Inflammatory macrophage treated with lipopolysaccharide for 4 hours (primary cell): ENCODE results near the gene GPR39.

Source experiments
- DNase-seq: peaks from one replicate; pipeline ENCODE4 v3.0.0-alpha.2; 2020

GPR39 gene

DNA sequence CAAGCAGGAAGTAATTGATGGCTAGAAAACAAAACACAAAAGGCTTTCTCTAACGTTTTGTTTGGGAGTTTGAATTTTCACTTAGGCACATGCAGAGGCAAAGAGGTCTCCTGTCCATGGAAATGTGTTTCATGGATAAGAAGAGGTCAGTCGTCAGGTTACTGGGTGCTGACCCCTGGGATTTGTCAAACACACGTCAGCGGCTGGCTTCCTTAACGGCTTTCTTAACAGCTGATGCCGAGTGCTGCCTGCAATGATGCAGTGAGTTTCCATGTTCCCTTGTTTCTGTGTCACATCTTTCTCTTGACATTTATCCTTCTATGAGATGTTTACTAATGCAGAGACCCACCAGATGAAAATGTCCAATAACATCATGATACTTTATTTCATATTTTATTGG, 31.7 kb downstream of the GPR39 start:
- DNase-seq = no peak

DNA sequence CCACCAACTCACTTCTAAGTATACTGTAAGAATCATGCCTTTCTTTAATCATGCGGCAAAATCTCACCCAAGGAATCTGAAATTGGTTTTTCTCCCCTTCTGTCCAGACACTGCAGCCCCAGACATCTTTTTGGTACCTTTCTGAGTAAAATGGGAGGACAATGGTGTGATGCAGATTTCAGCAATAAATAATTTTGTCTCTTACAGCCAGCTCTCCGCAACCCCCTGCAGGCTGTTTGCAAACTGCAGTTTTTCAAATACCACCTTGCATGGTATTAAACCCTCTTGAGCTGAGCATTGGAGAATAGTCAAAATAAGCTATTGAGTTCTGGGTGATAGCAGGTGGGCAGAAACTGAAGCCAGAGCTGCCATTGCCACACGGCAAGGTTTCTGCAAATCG, 32.2 kb downstream of the GPR39 start:
- DNase-seq = peak; percentile 11

DNA sequence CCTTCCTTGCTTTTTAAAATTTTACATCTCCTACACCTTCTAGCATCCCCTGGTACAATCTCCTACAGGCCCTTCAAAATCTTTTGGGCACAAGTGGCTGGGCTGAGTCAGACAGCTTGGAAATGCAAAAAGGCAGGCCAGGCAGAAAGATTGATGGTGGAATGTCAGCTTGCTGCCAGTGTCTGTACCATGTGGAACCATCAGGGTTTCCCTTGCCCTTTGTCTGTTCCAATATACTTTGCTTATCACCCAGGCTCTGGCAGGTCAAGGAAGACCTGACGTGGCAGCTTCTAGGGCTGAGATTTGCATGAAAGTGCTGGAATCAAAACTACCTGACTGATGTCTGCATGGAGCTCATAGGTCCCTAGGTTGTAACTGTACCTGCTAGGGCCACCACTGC, 33.3 kb downstream of the GPR39 start:
- DNase-seq = no peak

DNA sequence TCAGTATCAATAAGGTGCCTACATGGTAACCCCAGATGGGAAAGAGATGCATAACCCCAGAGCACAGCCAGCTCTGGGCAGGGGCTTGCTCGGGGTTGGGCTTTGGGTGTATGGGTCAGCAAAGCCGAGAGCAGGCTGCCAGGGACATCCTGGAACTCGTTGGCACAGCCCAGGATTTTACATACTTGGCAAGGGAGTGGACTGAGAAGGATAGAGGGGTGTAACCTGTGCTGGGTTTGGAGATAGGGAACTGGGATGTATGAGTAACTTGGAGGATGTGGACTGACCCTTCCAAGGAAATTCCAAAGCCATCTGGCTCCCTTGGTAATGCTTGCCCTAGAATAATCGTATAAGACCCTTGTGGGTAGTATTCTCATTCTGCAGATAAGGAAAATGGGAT, 44.2 kb downstream of the GPR39 start:
- DNase-seq = no peak

DNA sequence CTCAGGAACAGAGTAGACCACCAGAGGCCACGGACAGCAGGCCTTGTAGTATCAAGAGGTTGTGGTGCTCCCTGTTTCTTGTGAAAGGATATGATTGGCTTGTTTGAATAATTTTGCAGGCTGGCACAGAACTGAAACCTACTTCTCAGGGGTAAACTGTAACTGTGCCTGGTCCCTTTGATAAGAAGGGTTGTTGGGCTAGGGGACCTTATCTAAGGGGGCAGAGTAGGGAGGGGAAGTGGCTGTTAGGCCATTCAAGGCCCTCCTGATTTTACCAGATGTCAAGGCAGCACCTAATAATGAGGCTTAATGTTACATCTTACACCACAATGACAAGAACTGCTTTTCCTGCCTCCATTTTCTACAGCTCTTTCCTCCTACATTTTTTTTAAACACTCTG, 45.6 kb downstream of the GPR39 start:
- DNase-seq = no peak

DNA sequence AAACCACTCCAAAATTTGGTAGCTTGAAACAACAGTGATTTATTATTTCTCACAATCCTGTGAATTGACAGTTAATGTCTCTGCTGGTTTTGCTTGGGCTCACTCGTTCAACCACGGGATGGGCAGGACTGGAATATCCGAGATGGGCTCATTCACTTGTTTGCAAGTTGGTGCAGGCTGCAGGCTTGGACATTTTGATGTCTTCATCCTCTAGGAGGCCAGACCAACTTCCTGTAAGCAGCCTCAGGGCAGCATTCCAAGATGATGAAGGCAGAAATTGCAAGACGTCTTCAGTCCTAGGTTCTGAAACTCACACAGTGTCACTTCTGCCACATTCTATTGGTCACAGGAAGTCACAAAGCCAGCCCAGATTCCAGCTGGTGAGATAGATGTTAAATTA, 47.1 kb downstream of the GPR39 start:
- no peak for DNase-seq

DNA sequence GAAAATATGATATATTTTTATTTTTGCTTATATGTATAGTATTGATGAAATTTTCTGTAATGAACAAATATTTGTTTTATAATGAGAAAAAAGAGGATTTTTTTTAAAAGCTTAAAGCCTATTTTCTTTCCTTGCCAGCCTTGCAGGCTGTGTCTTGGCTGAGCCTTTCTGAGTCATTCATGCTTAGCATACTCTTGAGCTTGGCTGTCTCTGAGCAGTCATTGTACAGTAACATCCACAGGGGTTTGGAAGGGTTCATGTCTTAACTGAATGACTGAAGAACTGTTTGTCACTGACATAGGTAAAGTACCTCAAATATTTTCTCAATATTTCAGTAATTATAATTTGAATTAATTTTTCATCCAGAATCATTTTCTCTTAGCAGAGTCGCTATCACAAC, 49.3 kb downstream of the GPR39 start:
- no peak for DNase-seq

DNA sequence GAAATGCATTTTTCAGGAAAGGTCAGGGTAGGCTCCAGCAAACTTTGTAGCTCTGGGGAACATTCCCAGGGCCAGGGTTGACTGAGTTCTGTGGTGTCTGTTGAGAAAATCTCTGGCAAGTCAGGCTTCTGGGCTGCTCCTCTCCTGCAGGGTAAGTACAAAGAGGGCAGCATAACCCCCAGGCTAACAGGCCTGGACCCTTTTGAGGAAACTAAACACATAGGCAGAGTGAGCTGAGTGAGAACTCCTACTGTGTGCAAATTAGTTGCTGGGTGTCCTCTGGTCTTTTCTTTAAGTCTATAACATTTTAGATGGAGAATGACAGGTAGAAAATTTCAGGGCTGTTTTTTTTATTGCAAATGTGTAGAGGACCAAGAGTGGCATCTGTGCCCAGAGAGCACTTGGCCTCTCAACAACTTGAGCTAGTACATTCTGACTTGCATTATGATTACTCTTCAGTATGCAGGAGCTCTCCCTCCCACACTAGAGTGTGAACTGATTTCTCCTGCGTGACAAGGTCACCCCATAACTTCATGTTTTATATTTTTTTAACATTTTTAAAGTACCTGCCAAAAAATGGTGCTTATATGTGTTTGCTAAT, 49.9 kb downstream of the GPR39 start:
- no peak for DNase-seq

DNA sequence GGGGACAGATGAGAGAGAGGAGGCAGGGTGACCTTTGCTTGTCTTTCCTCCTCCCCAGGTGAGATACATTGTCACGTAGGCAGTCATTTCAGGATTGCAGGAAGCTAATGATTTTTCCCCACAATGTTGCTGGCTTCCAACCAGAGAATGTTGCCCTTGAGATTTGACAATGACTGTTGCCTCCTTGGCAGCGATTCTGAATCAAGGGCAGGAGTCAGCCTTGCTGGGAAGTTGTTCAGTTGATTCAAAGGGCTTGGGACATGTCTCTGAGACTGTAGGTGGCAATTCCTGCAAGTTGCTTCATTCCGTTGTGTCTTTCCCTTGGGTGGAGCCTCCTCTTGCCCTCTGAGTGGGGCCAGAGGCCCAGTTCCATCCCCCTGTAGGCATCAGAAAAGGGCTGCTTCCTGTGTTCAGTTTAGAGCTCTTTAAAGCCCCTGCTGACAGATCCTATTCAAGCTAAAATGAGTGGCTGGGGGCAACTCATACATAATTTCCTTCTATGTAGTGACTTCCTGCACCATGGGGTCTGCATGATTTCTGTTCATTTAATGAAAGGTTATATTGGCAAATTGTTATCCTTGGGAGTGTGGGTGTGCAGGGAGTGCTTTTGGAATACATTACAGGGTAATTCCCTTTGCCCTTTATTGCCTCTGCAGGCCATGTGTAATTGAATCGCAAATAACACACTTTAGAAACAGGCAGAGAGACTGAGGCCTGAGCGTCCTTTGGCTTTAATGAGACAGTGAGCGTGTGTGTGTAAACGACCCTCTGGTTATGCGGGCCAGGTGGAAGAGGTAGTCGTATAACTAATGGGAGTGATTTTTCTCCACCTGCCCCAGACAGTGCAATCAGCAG, 52.4 kb downstream of the GPR39 start:
- no peak for DNase-seq

DNA sequence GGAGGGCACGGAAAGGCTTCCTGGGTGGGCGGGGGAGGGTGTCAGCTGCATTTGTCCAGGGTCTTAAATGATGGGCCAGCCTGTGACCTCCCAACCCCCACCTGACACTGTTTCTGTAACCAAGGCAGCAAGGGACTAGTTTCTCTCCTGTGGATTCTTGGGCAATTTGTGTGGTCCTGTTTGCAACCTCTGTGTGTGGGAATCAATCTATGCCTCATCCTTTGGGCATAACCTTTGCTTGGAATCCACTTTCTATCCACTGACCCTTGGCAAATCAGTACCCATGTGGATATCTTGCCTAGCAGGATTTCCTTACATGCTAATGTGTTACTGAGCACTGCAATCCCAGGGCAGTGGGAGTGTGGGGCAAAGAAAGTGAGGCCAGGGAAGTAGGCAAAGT, 54.1 kb downstream of the GPR39 start:
- no peak for DNase-seq

DNA sequence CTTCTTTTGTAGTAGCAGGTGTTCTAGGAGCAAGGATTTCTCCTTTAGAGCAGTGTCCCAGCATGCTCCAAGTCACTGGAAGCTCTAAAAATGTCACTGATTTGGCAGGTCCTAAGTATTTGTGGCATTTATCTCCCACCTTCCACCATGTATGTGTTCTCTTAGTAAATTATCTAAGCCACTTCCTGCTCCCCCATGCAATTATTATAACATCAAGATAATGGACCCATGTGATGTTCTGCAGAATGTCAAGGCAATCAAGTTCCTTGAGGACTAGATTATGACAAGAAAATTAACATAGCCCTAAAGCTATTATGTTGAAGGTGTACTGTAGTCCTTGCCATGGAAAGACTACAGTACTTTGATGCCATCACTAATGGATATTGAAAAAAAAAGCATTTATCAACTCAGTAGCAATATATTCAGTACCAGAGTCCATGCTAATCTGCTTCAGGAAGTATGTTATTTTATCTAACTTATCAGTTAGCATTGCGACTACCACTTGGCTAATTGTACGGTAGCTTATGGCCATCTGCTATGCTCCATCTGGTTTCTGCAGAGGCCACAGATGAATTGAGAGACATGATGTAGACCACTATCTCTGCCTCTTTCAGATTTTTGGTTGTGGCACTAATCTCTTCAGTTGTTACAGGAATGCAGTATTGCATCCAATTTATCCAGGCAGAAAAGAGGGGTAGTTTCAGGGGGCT, 56.7 kb downstream of the GPR39 start:
- DNase-seq = no peak

DNA sequence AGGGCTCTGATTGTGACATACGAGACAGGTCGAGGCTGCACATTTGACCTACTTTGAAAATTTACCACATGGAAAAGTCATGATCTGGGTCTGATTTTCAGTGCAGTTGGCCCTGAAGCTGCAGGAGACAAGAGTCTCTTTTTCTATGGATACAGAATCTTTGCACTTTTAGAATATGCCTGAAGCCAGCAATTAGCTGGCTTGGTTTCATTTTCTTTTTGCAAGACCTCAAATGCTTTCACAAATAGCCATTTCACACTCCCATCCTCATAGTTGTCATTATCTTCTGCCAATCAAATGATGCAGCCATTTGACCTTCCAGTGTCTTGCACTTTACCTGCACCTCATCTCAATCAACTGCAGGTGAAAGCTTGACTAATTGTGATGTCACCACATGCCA, 59.0 kb downstream of the GPR39 start:
- no peak for DNase-seq

DNA sequence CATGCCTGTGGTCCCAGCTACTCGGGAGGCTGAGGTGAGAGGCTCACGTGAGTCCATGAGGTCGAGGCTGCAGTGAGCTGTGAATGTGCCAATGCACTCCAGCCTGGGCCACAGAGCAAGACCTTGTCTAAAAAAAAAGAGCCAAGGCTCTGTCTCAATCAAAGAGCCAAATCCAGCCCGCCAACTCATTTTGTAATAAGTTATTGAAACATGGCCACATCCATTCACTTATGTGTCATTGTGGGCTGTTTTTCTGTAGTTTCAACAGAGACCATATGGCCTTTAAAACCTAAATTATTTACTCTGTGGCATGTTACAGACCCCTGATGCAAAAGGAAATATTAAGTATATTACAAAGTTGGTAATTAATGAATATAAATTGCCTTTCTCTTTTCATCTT, 60.8 kb downstream of the GPR39 start:
- no peak for DNase-seq

DNA sequence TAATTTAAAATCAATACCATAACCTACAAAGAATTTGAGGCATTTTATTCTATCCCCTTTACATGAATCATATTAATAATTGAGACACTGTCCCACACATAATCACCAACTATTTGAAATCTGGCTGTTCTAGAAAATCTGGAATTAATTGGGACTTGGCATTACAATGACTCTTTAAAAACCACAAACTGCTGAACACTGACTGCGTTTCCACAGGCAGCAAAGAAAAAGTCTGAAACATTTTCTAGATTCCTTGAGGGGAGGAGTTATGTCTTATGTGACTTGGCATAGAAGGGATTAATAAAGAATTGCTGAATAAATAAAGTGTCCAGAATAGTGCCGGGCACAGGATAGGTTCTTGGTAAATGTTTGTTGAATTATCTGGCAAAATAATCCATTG, 61.4 kb downstream of the GPR39 start:
- DNase-seq = no peak

DNA sequence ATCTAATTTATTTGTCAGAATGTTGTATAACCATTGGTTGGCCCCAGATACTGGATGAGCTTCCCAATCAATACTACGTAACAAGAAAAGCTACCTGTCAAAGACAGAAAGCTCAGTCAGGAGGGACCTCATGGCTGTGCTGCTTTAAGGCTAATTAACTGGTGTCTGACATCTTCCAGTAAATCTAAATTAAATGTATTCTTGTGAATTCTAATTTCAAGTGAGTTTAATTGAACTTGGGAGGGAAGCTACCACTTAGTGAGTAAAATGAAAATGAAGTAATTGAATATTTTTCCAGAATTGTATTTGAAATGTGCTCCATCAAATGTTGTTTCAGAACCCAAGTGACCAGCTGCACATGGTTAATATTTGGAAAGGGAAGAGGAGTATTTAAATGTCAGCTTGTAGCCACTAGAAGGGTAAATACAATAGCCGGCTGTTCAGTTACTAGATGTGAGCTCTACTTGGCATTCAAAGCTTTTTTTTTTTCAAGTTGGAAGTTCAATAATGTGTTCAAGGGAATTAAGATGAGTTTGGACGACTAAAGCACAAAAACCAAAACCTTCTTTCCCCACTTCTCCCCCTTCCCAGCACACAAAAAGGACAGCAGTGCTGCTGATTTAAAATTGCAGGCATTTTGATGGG, 62.0 kb downstream of the GPR39 start:
- DNase-seq = no peak

DNA sequence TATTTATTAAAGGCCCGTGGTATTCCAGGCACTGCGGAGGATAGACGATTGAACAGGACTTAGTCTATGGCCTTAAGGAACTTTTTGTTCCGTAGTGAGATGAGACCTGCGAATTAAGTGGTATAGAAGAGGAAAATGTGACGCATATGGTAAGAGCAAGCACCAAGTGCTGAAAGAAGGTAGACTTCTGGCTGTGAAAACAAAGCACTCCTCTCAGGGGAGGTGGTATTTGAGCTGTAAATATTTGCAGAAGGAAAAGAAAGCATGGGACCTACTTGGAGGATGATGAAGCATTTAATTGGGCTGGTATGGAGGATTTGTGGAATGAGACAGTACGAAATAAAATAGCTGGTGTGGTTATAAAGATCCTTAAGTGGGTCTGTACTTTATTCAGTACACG, 62.5 kb downstream of the GPR39 start:
- DNase-seq = no peak

DNA sequence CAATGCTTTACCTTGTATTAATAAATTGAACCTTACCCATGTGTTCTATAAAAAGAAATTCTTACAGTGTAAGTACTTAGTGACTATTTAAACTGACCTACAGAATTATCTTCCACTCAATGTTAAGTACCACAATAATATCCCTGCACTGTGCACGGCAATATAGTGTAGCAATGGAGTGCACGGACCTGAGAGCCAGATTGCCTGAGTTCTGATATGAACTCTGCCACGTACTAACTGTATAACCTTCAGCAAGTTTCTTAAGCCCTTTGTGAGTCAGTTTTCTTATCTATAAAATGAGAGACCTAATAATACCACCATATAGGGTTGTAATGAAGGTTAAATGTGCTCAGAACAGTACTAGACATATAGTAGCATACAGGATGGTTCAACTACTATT, 66.2 kb downstream of the GPR39 start:
- no peak for DNase-seq

DNA sequence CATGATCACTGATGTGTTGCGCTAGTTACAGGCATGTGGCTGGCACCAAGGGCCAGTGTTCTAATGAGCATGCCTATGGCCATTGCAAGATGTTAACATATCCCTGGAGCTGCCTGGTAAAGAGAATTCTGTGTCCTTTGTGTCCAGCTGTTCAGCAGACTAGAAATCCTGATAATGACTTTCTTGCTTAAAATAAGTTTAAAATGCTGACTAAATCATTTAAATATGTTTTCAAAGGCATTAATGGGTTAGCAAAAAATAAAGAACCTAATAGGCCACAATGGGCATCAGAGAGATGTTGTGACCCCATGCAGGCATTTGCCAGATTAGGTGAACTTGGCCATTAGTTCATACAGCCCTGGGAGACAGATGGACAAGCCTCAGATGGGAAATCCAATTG, 67.5 kb downstream of the GPR39 start:
- no peak for DNase-seq

DNA sequence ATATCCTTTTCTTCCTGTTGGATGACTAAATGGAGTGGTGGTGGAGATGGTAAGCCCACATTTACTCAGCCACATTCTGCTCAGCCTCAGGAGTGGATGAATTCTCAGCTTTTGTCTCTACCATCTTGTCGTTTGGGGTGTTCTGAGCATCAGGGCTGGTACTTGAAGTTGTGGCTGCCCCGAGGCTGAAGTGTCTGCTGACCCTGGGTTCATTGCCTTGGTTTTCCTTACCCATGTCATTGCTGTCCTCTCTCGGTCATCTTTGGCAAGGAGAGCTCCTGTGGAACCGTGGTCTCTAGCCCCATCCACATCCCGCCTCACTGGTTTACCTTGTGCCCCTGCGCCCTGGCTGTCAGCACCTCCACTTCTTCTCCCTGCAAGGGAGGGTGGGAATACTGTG, 71.9 kb downstream of the GPR39 start:
- DNase-seq = no peak

DNA sequence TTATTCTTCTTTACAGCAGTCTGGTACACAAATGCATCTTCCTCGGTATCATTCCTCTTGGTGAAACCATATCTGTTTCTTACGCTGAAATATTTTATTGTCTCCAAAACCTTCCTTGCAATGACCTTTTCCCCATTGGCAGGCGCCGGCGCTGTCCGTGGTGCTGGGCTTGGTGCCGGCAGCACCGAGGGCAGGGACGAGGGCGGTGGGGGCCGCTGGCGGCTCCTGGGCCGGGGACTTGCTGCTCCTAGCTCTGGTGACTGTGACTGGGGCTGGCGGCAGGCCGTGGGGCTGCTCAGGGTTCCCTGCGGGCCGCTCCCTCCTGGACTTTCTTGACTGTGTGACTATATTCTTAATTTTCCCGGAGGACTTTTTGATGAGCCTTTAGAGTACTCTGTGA, 72.5 kb downstream of the GPR39 start:
- DNase-seq = no peak

DNA sequence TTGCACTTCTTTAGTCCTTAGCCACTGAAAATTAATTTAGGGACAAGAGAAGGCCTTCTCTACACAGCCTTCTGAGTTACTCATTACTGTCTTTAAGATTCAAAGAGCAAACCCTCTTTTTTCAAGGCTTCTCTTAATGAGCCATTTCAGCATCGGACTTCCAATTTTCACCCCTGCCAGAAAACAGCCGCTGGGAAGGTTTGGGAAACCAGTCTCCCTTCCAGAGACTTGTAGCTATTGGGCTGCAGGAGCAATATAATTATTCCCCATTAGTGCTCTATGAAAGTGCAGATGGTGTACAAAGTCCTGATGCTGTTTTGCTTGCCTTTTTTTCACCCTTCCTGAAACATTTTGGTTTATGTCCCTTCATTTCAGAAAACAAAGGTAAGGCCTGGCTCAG, 79.3 kb downstream of the GPR39 start:
- no peak for DNase-seq

DNA sequence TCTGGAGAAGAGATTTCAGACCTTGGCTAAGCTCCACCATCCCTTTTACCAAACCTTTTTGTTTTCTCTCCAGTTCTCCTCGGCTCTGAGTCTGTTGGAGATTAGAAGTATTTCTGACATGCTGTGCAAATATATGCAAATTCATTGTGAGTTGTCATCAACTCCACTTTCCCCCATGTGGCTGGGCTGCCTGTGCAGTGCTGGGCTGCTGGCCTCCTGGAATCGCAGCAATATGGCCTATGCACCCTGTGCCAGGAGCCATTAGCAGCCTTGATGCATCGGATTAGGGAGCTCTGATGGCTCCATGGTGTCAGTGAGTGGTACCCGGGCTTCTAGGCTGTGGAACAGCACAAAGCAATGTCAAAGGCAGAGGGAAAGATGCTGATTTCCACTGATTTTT, 80.0 kb downstream of the GPR39 start:
- no peak for DNase-seq

DNA sequence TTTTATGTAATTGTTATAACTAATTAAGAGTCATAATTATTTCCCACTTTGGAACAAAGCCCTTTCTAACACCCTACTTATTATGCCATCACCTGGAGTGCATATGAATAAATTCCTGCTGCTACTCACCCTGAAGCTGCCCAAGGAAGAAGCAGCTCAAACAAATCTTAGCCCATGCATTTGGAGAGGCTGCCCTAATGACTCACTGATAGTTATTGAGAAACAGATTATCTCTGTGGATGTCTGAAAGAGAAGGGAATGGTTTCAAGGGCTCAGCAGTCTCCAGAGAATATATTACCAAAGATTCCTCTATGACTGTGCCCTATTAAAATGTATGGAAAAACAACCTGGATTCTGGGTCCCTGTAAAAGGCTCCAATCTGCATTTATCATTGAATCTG, 81.0 kb downstream of the GPR39 start:
- no peak for DNase-seq

DNA sequence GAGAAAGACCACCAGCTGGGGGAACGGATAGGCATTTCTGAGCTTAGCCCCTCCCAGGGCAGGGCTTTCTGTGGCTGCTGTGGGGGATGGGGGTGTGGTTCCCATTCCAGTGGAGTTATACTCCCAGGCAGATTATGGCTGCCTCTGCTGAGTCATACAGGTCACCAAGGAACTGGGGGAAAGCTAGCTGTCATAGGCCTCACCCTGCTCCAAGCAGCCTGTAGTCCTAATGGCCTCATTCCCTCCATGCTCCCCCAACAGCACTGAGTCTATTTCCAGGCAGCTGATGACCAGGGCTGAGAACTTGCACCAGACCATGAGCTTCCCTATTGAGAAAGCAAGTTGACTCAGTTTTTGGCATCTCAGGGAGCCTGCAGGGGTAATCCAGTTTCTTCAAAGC, 87.1 kb downstream of the GPR39 start:
- DNase-seq = no peak
